Esophagus (tissue), 2 donors: ENCODE data around the gene ATXN1L. TPM values are rescaled to one million over a fixed set of nuclear protein-coding genes. Genes with fewer than 3 reads are reported as not detected.

Experiments used
- H3K27ac ChIP-seq, 2 donors: one replicate each; pipeline ENCODE4 v1.5.1; 2013; ENCODE audit warnings: low read depth in 2 of 2, mild to moderate bottlenecking in 2 of 2, inconsistent platforms in 1 of 2, low read length in 1 of 2, moderate library complexity in 1 of 2
- H3K27me3 ChIP-seq, 2 donors: one replicate each; pipeline ENCODE4 v1.6.1; 2013; ENCODE audit warnings: low read length in 2 of 2, control low read depth in 1 of 2, mild to moderate bottlenecking in 1 of 2; ENCODE audit not compliant: insufficient read depth in 2 of 2, control insufficient read depth in 1 of 2
- H3K36me3 ChIP-seq, 2 donors: one replicate each; pipeline ENCODE4 v1.6.1; 2013; ENCODE audit warnings: low read length in 1 of 2; ENCODE audit not compliant: control insufficient read depth in 2 of 2, insufficient read depth in 2 of 2
- H3K4me1 ChIP-seq, 2 donors: one replicate each; pipeline ENCODE4 v1.6.1; 2013; ENCODE audit warnings: low read length in 1 of 2; ENCODE audit not compliant: control insufficient read depth in 2 of 2, insufficient read depth in 2 of 2
- H3K4me3 ChIP-seq, 2 donors: one replicate each; pipeline ENCODE4 v1.5.1; 2013; ENCODE audit warnings: low read length in 2 of 2, mild to moderate bottlenecking in 2 of 2, low read depth in 1 of 2, moderate library complexity in 1 of 2
- H3K9me3 ChIP-seq, 2 donors: one replicate each; pipeline ENCODE4 v1.6.1; 2013; ENCODE audit warnings: mild to moderate bottlenecking in 2 of 2, low read depth in 1 of 2, low read length in 1 of 2, moderate library complexity in 1 of 2; ENCODE audit not compliant: control insufficient read depth in 2 of 2, insufficient read depth in 1 of 2
- WGBS, 2 donors: extraction: QIAGEN DNeasy Blood & Tissue Kit; methylation state at CpG; one replicate each; pipeline ENCODE4 v1.1.7; 2013; 5-methylcytosine and 5-hydroxymethylcytosine counted together
- polyA plus RNA-seq, 2 donors: library from polyadenylated mRNA; stranded (reverse); fragments of 200-250 nt; gene quantifications; one replicate each; pipeline ENCODE4 v1.2.3, GENCODE V29; 2013
- donor health status: healthy with polysubstance abuse.
- donor health status: Bipolar disorder and iron deficiency.

ATXN1L gene
- polyA plus RNA-seq, 2 donors: 4.7 to 6.4 TPM

GRCh38 chr16:71883168-71883848, 37.5 kb downstream of the ATXN1L start:
- Histone ChIP-seq H3K27me3 (no peaks in the 10 kb centered on the region), H3K27ac (peak overlapping the region; percentile 75 to 80), H3K36me3 (no peaks in the 10 kb centered on the region)

GRCh38 chr16:71883849-71884638, 38.3 kb downstream of the ATXN1L start, which contains the start of gene ZNF821:
ZNF821 (minus strand) TSS chr16:71884182; CDS start chr16:71879946, 4,236 bp downstream.
- Histone ChIP-seq H3K4me3 (peak within 1 kb of the TSS; percentile 83 to 90), H3K9me3 (no peaks in the 10 kb centered on the region), H3K27ac (peak within 1 kb of the TSS; percentile 75 to 80), H3K27me3 (no peaks in the 10 kb centered on the region), H3K36me3 (no peaks in the 10 kb centered on the region), H3K4me1 (peaks cover 0 to 3% of the 10 kb centered on the region in 2 donors)
- WGBS, 2 donors: 0% methylated on average over 54 to 84 of the region's 85 CpGs

More at GRCh38 chr16:71883168-71883848, 37.5 kb downstream of the ATXN1L start:
- H3K9me3 ChIP-seq: no peaks in the 10 kb centered on the region
- 1% methylated on average over 46 of the region's 46 CpGs for WGBS, 2 donors
- peak overlapping the region; percentile 83 to 90 for H3K4me3 ChIP-seq
- peaks cover 0 to 3% of the 10 kb centered on the region in 2 donors for H3K4me1 ChIP-seq

DNA sequence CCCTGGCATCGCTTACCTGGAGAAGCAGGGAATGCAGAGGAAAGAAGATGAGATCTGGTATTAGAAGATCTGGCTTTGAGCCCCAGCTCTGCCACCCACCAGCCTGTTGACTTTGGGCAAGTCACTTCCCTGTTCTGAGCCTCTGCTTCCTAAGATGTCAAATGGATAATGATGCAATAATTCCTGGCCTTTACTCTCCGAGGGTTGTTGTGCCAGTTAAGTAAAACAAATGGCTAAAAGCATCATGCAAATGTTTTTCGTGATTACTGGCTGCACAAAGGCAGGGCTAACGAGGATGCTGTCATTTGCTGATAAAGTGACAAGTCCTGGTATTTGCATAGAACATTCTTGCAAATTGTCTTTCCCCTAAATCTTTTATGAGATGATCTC, 39.5 kb downstream of the ATXN1L start:
- H3K4me1 ChIP-seq: peaks cover 0 to 3% of the 10 kb centered on the region in 2 donors
- 35 to 48% methylated on average over 4 of the region's 4 CpGs for WGBS, 2 donors
- H3K9me3 ChIP-seq: no peaks in the 10 kb centered on the region
- H3K27me3 ChIP-seq: no peaks in the 10 kb centered on the region
- no peak overlapping the region for H3K4me3 ChIP-seq
- H3K36me3 ChIP-seq: no peaks in the 10 kb centered on the region
- no peak overlapping the region for H3K27ac ChIP-seq

DNA sequence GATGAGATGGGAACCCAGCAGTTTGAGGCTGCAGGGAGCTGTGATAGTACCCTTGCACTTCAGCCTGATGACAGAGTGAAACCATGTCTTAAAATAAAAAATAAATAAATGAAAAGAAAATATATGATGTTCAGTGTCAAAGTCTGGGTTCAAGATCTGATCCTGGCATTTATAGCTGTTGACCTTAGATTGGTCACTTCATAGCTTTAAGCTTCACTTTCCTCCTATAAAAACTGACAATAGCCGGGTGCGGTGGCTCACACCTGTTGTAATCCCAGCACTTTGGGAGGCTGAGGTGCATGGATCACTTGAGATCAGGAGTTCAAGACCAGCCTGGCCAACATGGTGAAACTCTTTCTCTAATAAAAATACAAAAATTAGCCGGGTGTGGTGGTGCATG, 43.4 kb downstream of the ATXN1L start:
- Histone ChIP-seq H3K27ac (no peak overlapping the region), H3K27me3 (no peaks in the 10 kb centered on the region), H3K4me1 (peaks cover 0 to 3% of the 10 kb centered on the region in 2 donors), H3K9me3 (no peaks in the 10 kb centered on the region), H3K36me3 (no peaks in the 10 kb centered on the region), H3K4me3 (no peak overlapping the region)
- WGBS, 2 donors: 92 to 100% methylated on average over 3 of the region's 3 CpGs

DNA sequence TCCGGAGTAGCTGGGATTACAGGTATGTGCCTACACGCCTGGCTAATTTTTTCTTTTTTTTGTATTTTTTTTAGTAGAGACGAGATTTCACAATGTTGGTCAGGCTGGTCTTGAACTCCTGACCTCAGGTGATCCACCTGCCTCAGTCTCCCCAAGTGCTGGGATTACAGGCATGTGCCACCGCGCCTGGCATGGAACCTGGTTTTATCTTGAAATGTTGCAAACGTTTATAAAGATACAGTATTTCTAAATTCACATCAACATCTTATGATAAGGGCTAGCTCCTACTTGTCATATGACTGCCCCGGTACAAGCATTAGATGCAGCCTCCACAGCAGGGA, 48.1 kb downstream of the ATXN1L start:
- Histone ChIP-seq H3K27ac (peak overlapping the region; percentile 100), H3K36me3 (no peaks in the 10 kb centered on the region), H3K4me3 (peak overlapping the region; percentile 91 to 98), H3K9me3 (no peaks in the 10 kb centered on the region), H3K4me1 (peaks cover 0 to 2% of the 10 kb centered on the region in 2 donors), H3K27me3 (no peaks in the 10 kb centered on the region)
- WGBS, 2 donors: 36 to 44% methylated on average over 7 of the region's 7 CpGs

DNA sequence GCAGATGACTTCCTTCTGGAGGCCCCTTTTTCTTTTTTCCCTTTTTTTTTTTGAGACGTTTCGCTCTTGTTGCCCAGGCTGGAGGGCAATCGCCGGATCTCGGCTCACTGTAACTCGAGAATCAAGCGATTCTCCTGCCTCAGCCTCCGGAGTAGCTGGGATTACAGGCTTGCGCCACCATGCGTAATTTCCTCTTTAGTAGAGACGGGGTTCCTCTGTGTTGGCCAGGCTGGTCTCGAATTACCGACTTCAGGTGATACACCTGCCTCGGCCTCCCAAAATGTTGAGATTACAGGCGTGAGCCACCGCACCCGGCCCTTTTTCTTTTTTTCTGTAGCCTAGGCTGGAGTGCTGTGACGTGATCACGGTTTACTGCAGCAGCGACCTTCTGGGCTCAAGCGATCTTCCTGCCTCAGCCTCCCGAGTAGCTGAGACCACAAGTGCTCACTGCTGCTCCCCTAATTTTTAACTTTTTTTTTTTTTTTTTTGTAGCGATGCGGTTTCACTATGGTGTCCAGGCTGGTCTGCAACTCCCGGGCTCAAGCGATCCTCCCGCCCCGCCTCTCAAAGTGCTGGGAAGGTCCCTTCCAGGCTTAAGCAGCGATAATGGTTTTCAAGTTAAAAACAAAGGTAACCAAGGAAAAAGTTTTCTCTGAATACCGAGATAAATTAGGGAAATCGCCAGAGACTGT, 48.6 kb downstream of the ATXN1L start:
- Histone ChIP-seq H3K4me1 (peaks cover 0 to 2% of the 10 kb centered on the region in 2 donors), H3K4me3 (peak overlapping the region; percentile 91 to 98), H3K27me3 (no peaks in the 10 kb centered on the region), H3K36me3 (no peaks in the 10 kb centered on the region), H3K27ac (peak overlapping the region; percentile 100), H3K9me3 (no peaks in the 10 kb centered on the region)
- WGBS, 2 donors: 1% methylated on average over 31 of the region's 31 CpGs

GRCh38 chr16:71894921-71895678, 49.3 kb downstream of the ATXN1L start, which contains the start of gene IST1:
IST1 (plus strand) TSS chr16:71895531; CDS start chr16:71915641, 20,110 bp downstream.
- H3K4me3 ChIP-seq: peak within 1 kb of the TSS; percentile 91 to 98
- no peaks in the 10 kb centered on the region for H3K9me3 ChIP-seq
- WGBS, 2 donors: 0 to 1% methylated on average over 67 of the region's 67 CpGs
- no peaks in the 10 kb centered on the region for H3K36me3 ChIP-seq
- peak within 1 kb of the TSS; percentile 100 for H3K27ac ChIP-seq
- no peaks in the 10 kb centered on the region for H3K27me3 ChIP-seq
- peaks cover 0 to 2% of the 10 kb centered on the region in 2 donors for H3K4me1 ChIP-seq

GRCh38 chr16:71895679-71896365, 50.0 kb downstream of the ATXN1L start:
- H3K9me3 ChIP-seq: no peaks in the 10 kb centered on the region
- H3K4me3 ChIP-seq: peak overlapping the region; percentile 91 to 98
- peak overlapping the region; percentile 100 for H3K27ac ChIP-seq
- no peaks in the 10 kb centered on the region for H3K27me3 ChIP-seq
- H3K4me1 ChIP-seq: peaks cover 0 to 2% of the 10 kb centered on the region in 2 donors
- 0 to 1% methylated on average over 44 of the region's 44 CpGs for WGBS, 2 donors
- H3K36me3 ChIP-seq: no peaks in the 10 kb centered on the region
